GM12878 (cell line): ENCODE data around the gene PHKB. TPM values are rescaled to one million over a fixed set of nuclear protein-coding genes. Genes with fewer than 3 reads are reported as not detected.

Source experiments
- ATAC-seq: fragments of 200-7000 bp; cut with Tn5 transposase; 3 replicates; pipeline ENCODE4 v1.9.1; 2020; ENCODE audit warnings: mild to moderate bottlenecking, moderate library complexity
- BruUV-seq: library from RNA; stranded (reverse); fragments of 400-500 nt; replicated peaks from 2 replicates; lab custom pipeline; 2021; lab: Mats Ljungman, UMichigan
- CTCF ChIA-PET: fragments of 300-600 bp; sonication (Branson Sonifier 250); formaldehyde crosslinking; extraction: SDS; loops from one replicate; lab custom pipeline; 2021; ENCODE audit warnings: inconsistent platforms; lab: Yijun Ruan, JAX
- POLR2A ChIA-PET: fragments of 350-600 bp; formaldehyde crosslinking; extraction: SDS; loops from one replicate; lab custom pipeline; 2021; ENCODE audit warnings: inconsistent platforms; lab: Charles Lee
- RAD21 ChIA-PET: fragments of 300-600 bp; sonication (Branson Sonifier 250); formaldehyde crosslinking; loops from one replicate; lab custom pipeline; 2023; ENCODE audit warnings: antibody characterized with exemption; ENCODE audit not compliant: unreplicated experiment; lab: Charles Lee
- SMC1A ChIA-PET: fragments of 300-600 bp; sonication (Branson Sonifier 250); formaldehyde crosslinking; loops from one replicate; lab custom pipeline; 2023; ENCODE audit not compliant: unreplicated experiment, uncharacterized antibody; lab: Charles Lee
- DNase-seq: peaks from one replicate; pipeline ENCODE4 v3.0.0-alpha.2; 2011; ENCODE audit warnings: low read depth, low spot score
- FAIRE-seq: peaks from 3 replicates; lab custom pipeline; 2011; peaks lifted over from hg19 to GRCh38; lab: Jason Lieb, UNC
- H2AFZ ChIP-seq: 2 replicates; pipeline ENCODE4 v1.6.0; 2011; ENCODE audit warnings: low read depth, low read length, control low read depth; ENCODE audit not compliant: control insufficient read depth
- H3K27ac ChIP-seq: 2 replicates; pipeline ENCODE4 v1.5.1; 2011; ENCODE audit warnings: control low read depth; ENCODE audit not compliant: control insufficient read depth, insufficient read depth
- H3K27me3 ChIP-seq, 2 experiments: replicated peaks in 1 of 2; 2 replicates each; pipeline versions ENCODE4 v1.6.0 to v1.6.1; 2011; ENCODE audit warnings: low read length in 1 of 2; ENCODE audit not compliant: control insufficient read depth in 2 of 2, insufficient read depth in 2 of 2
- H3K36me3 ChIP-seq, 2 experiments: 2 replicates each; pipeline ENCODE4 v1.5.1; 2011; ENCODE audit warnings: low read length in 1 of 2; ENCODE audit not compliant: control insufficient read depth in 2 of 2, insufficient read depth in 2 of 2
- H3K4me1 ChIP-seq: 2 replicates; pipeline ENCODE4 v1.6.1; 2011; ENCODE audit warnings: mild to moderate bottlenecking, low read length, moderate library complexity, mixed read lengths; ENCODE audit not compliant: control insufficient read depth, insufficient read depth
- H3K4me2 ChIP-seq: 2 replicates; pipeline ENCODE4 v1.6.0; 2011; ENCODE audit warnings: control low read depth; ENCODE audit not compliant: control insufficient read depth, insufficient read depth
- H3K4me3 ChIP-seq: fragments of 200-600 bp; sonication (generic); 2 replicates; pipeline ENCODE4 v1.5.1; 2016
- H3K79me2 ChIP-seq: 2 replicates; pipeline ENCODE4 v1.6.0; 2011; ENCODE audit warnings: low read length; ENCODE audit not compliant: control insufficient read depth, insufficient read depth
- H3K9ac ChIP-seq: 2 replicates; pipeline ENCODE4 v1.8.0; 2011; ENCODE audit warnings: low read length, control low read depth, mixed read lengths; ENCODE audit not compliant: control insufficient read depth, insufficient read depth
- H3K9me3 ChIP-seq: replicated peaks from 3 replicates; pipeline ENCODE4 v1.5.1; 2011; ENCODE audit warnings: mild to moderate bottlenecking, low read length; ENCODE audit not compliant: control insufficient read depth, insufficient read depth
- H4K20me1 ChIP-seq: 2 replicates; pipeline ENCODE4 v1.6.0; 2011; ENCODE audit not compliant: control insufficient read depth, insufficient read depth
- CBX3 ChIP-seq: fragments of 200-600 bp; sonication (generic); IDR thresholded peaks from 2 replicates; pipeline ENCODE4 v1.6.1; 2016; ENCODE audit warnings: low read depth, borderline replicate concordance
- CHD2 ChIP-seq: IDR thresholded peaks from 2 replicates; pipeline ENCODE4 v1.6.1; 2011; ENCODE audit warnings: low read depth, low read length, improper control_type of control experiment, borderline replicate concordance
- IRF5 ChIP-seq: fragments of 450-650 bp; IDR thresholded peaks from 2 replicates; pipeline ENCODE4 v1.6.1; 2017; ENCODE audit warnings: borderline replicate concordance
- KLF5 ChIP-seq: fragments of 450-650 bp; IDR thresholded peaks from 2 replicates; pipeline ENCODE4 v1.6.1; 2014; ENCODE audit warnings: mild to moderate bottlenecking; ENCODE audit not compliant: partially characterized antibody
- POU2F2 ChIP-seq: IDR thresholded peaks from 3 replicates; pipeline ENCODE4 v1.6.1; 2011; ENCODE audit warnings: low read depth, mild to moderate bottlenecking, low read length, borderline replicate concordance
- RAD51 ChIP-seq: fragments of 450-650 bp; IDR thresholded peaks from 2 replicates; pipeline ENCODE4 v1.6.1; 2016; ENCODE audit warnings: moderate library complexity, mild to moderate bottlenecking, inconsistent platforms
- RBBP5 ChIP-seq: fragments of 200-600 bp; sonication (generic); conservative IDR thresholded peaks from 2 replicates; pipeline ENCODE4 v1.6.1; 2016
- RELA ChIP-seq: fragments of 450-650 bp; IDR thresholded peaks from 2 replicates; pipeline ENCODE4 v1.8.0; 2014; ENCODE audit warnings: borderline replicate concordance; ENCODE audit not compliant: partially characterized antibody
- SP1 ChIP-seq: IDR thresholded peaks from one replicate; pipeline ENCODE4 v1.6.1; 2011; ENCODE audit warnings: low read depth, low read length
- TARDBP ChIP-seq: IDR thresholded peaks from 2 replicates; pipeline ENCODE4 v1.6.1; 2016; ENCODE audit warnings: borderline replicate concordance
- ZBTB4 ChIP-seq: fragments of 450-650 bp; formaldehyde crosslinking; IDR thresholded peaks from 2 replicates; pipeline ENCODE4 v1.4.0; 2022; ENCODE audit warnings: mild to moderate bottlenecking, moderate library complexity
- in situ Hi-C: fragments of 300-500 bp; cut with MboI; formaldehyde crosslinking; loops from 9 replicates; pipeline ENCODE4 v1.14.3; 2018; ENCODE audit warnings: mixed read lengths
- intact Hi-C: fragments of 100-400 bp; cut with micrococcal nuclease; formaldehyde crosslinking; loops from one replicate; pipeline ENCODE4 v1.14.2; 2022; ENCODE audit not compliant: unreplicated experiment
- polyA plus RNA-seq, 11 experiments: library from polyadenylated mRNA; depleted of rRNA in 4 of 11; unstranded in 6 of 11; stranded (reverse) in 5 of 11; fragments of >200 nt; fragmentation: Nextera tagmentation in 4 of 11; fragmentation: Illumina TruSeq in 1 of 11; extraction: Ambion mirVana in 4 of 11; extraction: Trizol in 1 of 11; gene quantifications; 1 replicate in 1 of 11; 2 replicates in 10 of 11; pipeline versions ENCODE4 v1.2.1 to v1.2.3, GENCODE V29; 2011 to 2016; ENCODE audit warnings: inconsistent platforms in 2 of 11, missing spikeins in 2 of 11, low read depth in 1 of 11
- total RNA-seq, 4 experiments: library from RNA; depleted of rRNA in 3 of 4; stranded (reverse); fragments of >200 nt in 3 of 4; fragmentation: Illumina TruSeq in 1 of 4; extraction: Trizol in 1 of 4; gene quantifications; 2 replicates each; pipeline versions ENCODE4 v1.2.1 to v1.2.3, GENCODE V29; 2013 to 2021

The PHKB gene
- total and polyA plus RNA-seq, 10 of the 15 experiments (the other 5 are each of a cell fraction or from before 2014, with no cell fraction given), result 14.2 to 65.6 (median 37.0) TPM

GRCh38 chr16:47644661-47645060 is 183.5 kb downstream of the PHKB start:
- H3K9me3 ChIP-seq, result no peaks in the 10 kb centered on the region
- no peak overlapping the region for H3K4me3 ChIP-seq
- TF ChIP-seq POU2F2, result no peak
- no peak for TF ChIP-seq TARDBP
- no peak for TF ChIP-seq CHD2
- TF ChIP-seq IRF5, result no peak
- no peak for TF ChIP-seq KLF5
- TF ChIP-seq CBX3, result no peak
- TF ChIP-seq ZBTB4 (CRISPR knock-in tag), result no peak
- no peak for TF ChIP-seq RELA
- no peak for TF ChIP-seq RBBP5
- no peak for TF ChIP-seq RAD51
- no peak for TF ChIP-seq SP1
- TF ChIP-seq, all 136 proteins: peak for 0
- ATAC-seq (no peak), DNase-seq (no peak), FAIRE-seq (no peak)
- RAD21 ChIA-PET, result interaction anchor here (1.1 kb wide), 1 partner anchor 45 kb away, joined by 3 read pairs; no protein-coding TSS in a partner anchor
- SMC1A ChIA-PET, result interaction anchor here (0.9 kb wide), 1 partner anchor 106 kb away, joined by 3 read pairs; no protein-coding TSS in a partner anchor
- intact Hi-C loops (no loop called here), in situ Hi-C loops (no loop called here)
- CTCF ChIA-PET, result no interaction called here
- no peaks in the 10 kb centered on the region for H4K20me1 ChIP-seq
- H3K9ac ChIP-seq, result no peak overlapping the region
- no peak overlapping the region for H2AFZ ChIP-seq
- no peak overlapping the region for H3K4me2 ChIP-seq
- H3K79me2 ChIP-seq, result no peaks in the 10 kb centered on the region
- no TSS peak for BruUV-seq
- H3K27ac ChIP-seq, result no peak overlapping the region
- POLR2A ChIA-PET, result no interaction called here
- H3K36me3 ChIP-seq, result peaks cover 0 to 3% of the 10 kb centered on the region in 2 experiments; a peak in 1 of 4 replicates
- no peaks in the 10 kb centered on the region for H3K4me1 ChIP-seq
- no peaks in the 10 kb centered on the region for H3K27me3 ChIP-seq
